Measurements from ENCODE around the gene S1PR4. TPM values are rescaled to one million over a fixed set of nuclear protein-coding genes. Genes with fewer than 3 reads are reported as not detected.

The S1PR4 gene
- total RNA-seq, 1 experiment from 2014 or later, result 0.28 TPM

DNA sequence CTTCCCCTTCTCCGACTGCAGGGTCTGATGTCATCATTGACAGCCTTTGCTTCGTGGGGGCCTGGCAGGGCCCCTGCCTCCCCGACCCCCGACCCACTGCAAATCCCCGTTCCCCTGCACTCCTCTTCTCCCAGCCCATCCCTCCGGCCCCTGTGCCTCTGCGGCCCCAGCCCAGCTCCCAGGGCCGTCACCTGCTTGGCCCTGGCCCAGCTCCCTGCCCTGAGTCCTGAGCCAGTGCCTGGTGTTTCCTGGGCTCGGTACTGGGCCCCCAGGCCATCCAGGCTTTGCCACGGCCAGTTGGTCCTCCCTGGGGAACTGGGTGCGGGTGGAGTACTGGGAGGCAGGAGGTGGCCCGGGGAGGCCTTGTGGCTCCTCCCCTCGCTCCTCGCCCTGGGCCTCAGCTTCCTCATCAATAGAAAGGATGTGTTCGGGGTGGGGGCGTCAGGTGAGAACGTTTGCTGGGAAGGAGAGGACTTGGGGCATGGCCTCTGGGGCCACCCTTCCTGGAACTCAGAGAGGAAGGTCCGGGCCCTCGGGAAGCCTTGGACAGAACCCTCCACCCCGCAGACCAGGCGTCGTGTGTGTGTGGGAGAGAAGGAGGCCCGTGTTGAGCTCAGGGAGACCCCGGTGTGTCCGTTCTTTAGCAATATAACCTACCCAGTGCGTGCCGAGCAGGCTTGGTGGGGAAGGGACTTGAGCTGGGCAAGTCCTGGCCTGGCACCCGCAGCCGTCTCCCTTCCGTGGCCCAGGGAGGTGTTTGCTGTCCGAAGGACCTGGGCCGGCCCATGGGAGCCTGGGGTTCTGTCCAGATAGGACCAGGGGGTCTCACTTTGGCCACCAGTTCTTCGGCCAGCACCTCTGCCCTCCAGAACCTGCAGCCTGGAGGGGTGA lies 30.0 kb downstream of the S1PR4 start (continued):
- TF ChIP-seq, protein P1, sequence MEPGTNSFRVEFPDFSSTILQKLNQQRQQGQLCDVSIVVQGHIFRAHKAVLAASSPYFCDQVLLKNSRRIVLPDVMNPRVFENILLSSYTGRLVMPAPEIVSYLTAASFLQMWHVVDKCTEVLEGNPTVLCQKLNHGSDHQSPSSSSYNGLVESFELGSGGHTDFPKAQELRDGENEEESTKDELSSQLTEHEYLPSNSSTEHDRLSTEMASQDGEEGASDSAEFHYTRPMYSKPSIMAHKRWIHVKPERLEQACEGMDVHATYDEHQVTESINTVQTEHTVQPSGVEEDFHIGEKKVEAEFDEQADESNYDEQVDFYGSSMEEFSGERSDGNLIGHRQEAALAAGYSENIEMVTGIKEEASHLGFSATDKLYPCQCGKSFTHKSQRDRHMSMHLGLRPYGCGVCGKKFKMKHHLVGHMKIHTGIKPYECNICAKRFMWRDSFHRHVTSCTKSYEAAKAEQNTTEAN (CRISPR knock-in tag; IDR thresholded peaks at IDR 0.05), result no peak

DNA sequence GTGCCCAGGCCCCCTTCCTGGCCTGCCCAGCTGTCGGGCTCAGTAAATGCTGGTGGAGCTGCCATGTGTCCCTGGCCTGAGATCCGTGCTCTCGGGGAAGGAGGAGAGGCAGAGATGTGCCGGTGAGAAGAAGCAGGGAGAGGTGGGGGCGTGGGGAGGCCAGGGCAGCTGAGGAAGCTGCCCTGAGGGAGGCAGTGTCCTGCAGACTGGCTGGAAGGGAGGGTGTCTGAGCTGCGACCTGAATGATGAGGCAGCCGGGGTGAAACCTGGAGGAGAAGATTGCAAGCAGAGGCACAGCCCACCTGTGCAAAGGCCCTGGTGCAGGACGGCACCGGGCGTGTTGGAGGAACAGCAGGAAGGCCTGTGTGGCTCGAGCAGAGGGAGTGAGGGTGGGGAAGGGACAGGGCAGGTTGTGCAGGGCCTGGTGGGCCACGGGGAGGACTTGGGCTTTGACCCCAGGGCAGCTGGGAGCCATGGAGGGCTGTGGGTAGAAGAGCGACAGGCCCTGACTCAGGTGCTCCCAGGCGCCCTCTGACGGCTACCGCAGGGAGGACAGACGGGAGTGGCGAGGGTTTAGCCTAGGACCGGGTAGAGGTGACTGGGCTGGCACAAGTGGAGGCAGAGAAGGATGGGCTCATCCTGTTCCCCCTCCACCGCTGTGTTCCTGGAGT lies 31.9 kb downstream of the S1PR4 start:
- DNase-seq (ENCODE audit: low spot score) (peak; percentile 81), ATAC-seq (peak; percentile 91)
- no peaks in the 10 kb centered on the region for H3K27me3 Mint-ChIP-seq (ENCODE audit: low read depth)
- no peak overlapping the region; the same call in 1 of the 2 replicates for H3K27ac Mint-ChIP-seq
- H3K36me3 Mint-ChIP-seq, result peaks cover 3% of the 10 kb centered on the region
- H3K4me1 Mint-ChIP-seq, result peaks cover 3% of the 10 kb centered on the region; the same call in 1 of the 2 replicates
- no peak overlapping the region for H3K4me3 Mint-ChIP-seq
- TF ChIP-seq ZNF121 (CRISPR knock-in tag; IDR thresholded peaks at IDR 0.05), result peak; percentile 74; the same call in 1 of the 2 replicates
- TF ChIP-seq, protein P2, sequence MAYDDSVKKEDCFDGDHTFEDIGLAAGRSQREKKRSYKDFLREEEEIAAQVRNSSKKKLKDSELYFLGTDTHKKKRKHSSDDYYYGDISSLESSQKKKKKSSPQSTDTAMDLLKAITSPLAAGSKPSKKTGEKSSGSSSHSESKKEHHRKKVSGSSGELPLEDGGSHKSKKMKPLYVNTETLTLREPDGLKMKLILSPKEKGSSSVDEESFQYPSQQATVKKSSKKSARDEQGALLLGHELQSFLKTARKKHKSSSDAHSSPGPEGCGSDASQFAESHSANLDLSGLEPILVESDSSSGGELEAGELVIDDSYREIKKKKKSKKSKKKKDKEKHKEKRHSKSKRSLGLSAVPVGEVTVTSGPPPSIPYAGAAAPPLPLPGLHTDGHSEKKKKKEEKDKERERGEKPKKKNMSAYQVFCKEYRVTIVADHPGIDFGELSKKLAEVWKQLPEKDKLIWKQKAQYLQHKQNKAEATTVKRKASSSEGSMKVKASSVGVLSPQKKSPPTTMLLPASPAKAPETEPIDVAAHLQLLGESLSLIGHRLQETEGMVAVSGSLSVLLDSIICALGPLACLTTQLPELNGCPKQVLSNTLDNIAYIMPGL (CRISPR knock-in tag; IDR thresholded peaks at IDR 0.05), result 0 out of 2 replicates have a peak, but pooled peaks have one; percentile 34
- 0 out of 2 replicates have a peak, but pooled peaks have one; percentile 35 for TF ChIP-seq EMX1 (CRISPR knock-in tag; IDR thresholded peaks at IDR 0.05)
- TF ChIP-seq, protein P3, sequence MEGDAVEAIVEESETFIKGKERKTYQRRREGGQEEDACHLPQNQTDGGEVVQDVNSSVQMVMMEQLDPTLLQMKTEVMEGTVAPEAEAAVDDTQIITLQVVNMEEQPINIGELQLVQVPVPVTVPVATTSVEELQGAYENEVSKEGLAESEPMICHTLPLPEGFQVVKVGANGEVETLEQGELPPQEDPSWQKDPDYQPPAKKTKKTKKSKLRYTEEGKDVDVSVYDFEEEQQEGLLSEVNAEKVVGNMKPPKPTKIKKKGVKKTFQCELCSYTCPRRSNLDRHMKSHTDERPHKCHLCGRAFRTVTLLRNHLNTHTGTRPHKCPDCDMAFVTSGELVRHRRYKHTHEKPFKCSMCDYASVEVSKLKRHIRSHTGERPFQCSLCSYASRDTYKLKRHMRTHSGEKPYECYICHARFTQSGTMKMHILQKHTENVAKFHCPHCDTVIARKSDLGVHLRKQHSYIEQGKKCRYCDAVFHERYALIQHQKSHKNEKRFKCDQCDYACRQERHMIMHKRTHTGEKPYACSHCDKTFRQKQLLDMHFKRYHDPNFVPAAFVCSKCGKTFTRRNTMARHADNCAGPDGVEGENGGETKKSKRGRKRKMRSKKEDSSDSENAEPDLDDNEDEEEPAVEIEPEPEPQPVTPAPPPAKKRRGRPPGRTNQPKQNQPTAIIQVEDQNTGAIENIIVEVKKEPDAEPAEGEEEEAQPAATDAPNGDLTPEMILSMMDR (IDR thresholded peaks at IDR 0.05), result peak; percentile 25; the same call in 1 of the 2 replicates
- TF ChIP-seq PRRX2 (CRISPR knock-in tag; IDR thresholded peaks at IDR 0.05), result peak; percentile 61; the same call in 1 of the 2 replicates
- peak; percentile 99 for TF ChIP-seq GTF2I (CRISPR knock-in tag; conservative IDR thresholded peaks at IDR 0.05)
- TF ChIP-seq, protein P4, sequence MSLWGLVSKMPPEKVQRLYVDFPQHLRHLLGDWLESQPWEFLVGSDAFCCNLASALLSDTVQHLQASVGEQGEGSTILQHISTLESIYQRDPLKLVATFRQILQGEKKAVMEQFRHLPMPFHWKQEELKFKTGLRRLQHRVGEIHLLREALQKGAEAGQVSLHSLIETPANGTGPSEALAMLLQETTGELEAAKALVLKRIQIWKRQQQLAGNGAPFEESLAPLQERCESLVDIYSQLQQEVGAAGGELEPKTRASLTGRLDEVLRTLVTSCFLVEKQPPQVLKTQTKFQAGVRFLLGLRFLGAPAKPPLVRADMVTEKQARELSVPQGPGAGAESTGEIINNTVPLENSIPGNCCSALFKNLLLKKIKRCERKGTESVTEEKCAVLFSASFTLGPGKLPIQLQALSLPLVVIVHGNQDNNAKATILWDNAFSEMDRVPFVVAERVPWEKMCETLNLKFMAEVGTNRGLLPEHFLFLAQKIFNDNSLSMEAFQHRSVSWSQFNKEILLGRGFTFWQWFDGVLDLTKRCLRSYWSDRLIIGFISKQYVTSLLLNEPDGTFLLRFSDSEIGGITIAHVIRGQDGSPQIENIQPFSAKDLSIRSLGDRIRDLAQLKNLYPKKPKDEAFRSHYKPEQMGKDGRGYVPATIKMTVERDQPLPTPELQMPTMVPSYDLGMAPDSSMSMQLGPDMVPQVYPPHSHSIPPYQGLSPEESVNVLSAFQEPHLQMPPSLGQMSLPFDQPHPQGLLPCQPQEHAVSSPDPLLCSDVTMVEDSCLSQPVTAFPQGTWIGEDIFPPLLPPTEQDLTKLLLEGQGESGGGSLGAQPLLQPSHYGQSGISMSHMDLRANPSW (CRISPR knock-in tag; conservative IDR thresholded peaks at IDR 0.05; ENCODE audit: low read depth), result no peak
- TF ChIP-seq, protein P5, sequence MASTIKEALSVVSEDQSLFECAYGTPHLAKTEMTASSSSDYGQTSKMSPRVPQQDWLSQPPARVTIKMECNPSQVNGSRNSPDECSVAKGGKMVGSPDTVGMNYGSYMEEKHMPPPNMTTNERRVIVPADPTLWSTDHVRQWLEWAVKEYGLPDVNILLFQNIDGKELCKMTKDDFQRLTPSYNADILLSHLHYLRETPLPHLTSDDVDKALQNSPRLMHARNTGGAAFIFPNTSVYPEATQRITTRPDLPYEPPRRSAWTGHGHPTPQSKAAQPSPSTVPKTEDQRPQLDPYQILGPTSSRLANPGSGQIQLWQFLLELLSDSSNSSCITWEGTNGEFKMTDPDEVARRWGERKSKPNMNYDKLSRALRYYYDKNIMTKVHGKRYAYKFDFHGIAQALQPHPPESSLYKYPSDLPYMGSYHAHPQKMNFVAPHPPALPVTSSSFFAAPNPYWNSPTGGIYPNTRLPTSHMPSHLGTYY (CRISPR knock-in tag; IDR thresholded peaks at IDR 0.05), result 0 out of 2 replicates have a peak, but pooled peaks have one; percentile 57
- peak; percentile 45; the same call in 1 of the 2 replicates for TF ChIP-seq ESRRA (CRISPR knock-in tag; IDR thresholded peaks at IDR 0.05; ENCODE audit: borderline replicate concordance)
- no peak for TF ChIP-seq SMAD3 (CRISPR knock-in tag; IDR thresholded peaks at IDR 0.05; ENCODE audit: borderline replicate concordance)
- TF ChIP-seq, protein P6, sequence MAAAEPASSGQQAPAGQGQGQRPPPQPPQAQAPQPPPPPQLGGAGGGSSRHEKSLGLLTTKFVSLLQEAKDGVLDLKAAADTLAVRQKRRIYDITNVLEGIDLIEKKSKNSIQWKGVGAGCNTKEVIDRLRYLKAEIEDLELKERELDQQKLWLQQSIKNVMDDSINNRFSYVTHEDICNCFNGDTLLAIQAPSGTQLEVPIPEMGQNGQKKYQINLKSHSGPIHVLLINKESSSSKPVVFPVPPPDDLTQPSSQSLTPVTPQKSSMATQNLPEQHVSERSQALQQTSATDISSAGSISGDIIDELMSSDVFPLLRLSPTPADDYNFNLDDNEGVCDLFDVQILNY (CRISPR knock-in tag; IDR thresholded peaks at IDR 0.05), result 0 out of 2 replicates have a peak, but pooled peaks have one; percentile 9
- TF ChIP-seq, protein P7, sequence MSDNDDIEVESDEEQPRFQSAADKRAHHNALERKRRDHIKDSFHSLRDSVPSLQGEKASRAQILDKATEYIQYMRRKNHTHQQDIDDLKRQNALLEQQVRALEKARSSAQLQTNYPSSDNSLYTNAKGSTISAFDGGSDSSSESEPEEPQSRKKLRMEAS (CRISPR knock-in tag; IDR thresholded peaks at IDR 0.05), result no peak
- ChIA-PET CTCF (interaction anchor here (0.6 to 2.7 kb wide), 16 partner anchors 9 to 275 kb away, joined by 3 to 18 read pairs (median 4); partner anchors contain the start of gene CELF5), POLR2A (no interaction called here)
- H3K9me3 Mint-ChIP-seq, result no peaks in the 10 kb centered on the region
